HepG2 (cell line): ENCODE data around the gene RIOK2. TPM values are rescaled to one million over a fixed set of nuclear protein-coding genes. Genes with fewer than 3 reads are reported as not detected.

ENCODE experiments used
- ATAC-seq: fragments of 200-7000 bp; cut with Tn5 transposase; 3 replicates; pipeline ENCODE4 v1.9.1; 2020; ENCODE audit warnings: mild to moderate bottlenecking, moderate library complexity
- BruUV-seq: library from RNA; stranded (reverse); fragments of 400-500 nt; replicated peaks from 2 replicates; lab custom pipeline; 2021; lab: Mats Ljungman, UMichigan
- CTCF ChIA-PET: fragments of 300-600 bp; formaldehyde crosslinking; extraction: SDS; loops from one replicate; lab custom pipeline; 2021; ENCODE audit warnings: low total read pairs, inconsistent platforms, low intra/inter-chr PET ratio; lab: Yijun Ruan, JAX
- POLR2A ChIA-PET: fragments of 350-600 bp; sonication (Branson Sonifier 250); formaldehyde crosslinking; loops from one replicate; lab custom pipeline; 2020; ENCODE audit warnings: antibody characterized with exemption, inconsistent platforms; lab: Yijun Ruan, JAX
- DNase-seq: peaks from one replicate; pipeline ENCODE4 v3.0.0-alpha.2; 2015; ENCODE audit warnings: low spot score
- FAIRE-seq: peaks from 3 replicates; lab custom pipeline; 2011; peaks lifted over from hg19 to GRCh38; lab: Jason Lieb, UNC
- H2AFZ ChIP-seq: one replicate; pipeline ENCODE4 v1.6.1; 2011; ENCODE audit warnings: low read length, inconsistent platforms
- H3K27ac ChIP-seq: fragments of 300-600 bp; 3 replicates; pipeline ENCODE4 v1.8.0; 2011; ENCODE audit warnings: mixed run types, mild to moderate bottlenecking, mixed read lengths, low read length, inconsistent platforms; ENCODE audit not compliant: insufficient read depth; ENCODE audit errors: extremely low read length
- H3K27me3 ChIP-seq, 2 experiments: fragments of 200-600 bp in 1 of 2; 2 replicates in 1 of 2; 3 replicates in 1 of 2; pipeline versions ENCODE4 v1.6.0 to v1.8.0; 2011; ENCODE audit warnings: low read length in 2 of 2, mild to moderate bottlenecking in 2 of 2, moderate library complexity in 2 of 2, inconsistent platforms in 1 of 2; ENCODE audit not compliant: insufficient read depth in 2 of 2, control insufficient read depth in 1 of 2
- H3K36me3 ChIP-seq, 2 experiments: fragments of 200-600 bp in 1 of 2; replicated peaks in 1 of 2; 2 replicates in 1 of 2; 3 replicates in 1 of 2; pipeline versions ENCODE4 v1.5.1 to v1.8.0; 2011; ENCODE audit warnings: low read length in 2 of 2, inconsistent platforms in 1 of 2; ENCODE audit not compliant: insufficient read depth in 2 of 2, control insufficient read depth in 1 of 2
- H3K4me1 ChIP-seq: 2 replicates; pipeline ENCODE4 v1.5.1; 2012; ENCODE audit warnings: low read length, inconsistent platforms; ENCODE audit not compliant: insufficient read depth
- H3K4me2 ChIP-seq: 2 replicates; pipeline ENCODE4 v1.6.0; 2011; ENCODE audit warnings: low read depth, low read length, inconsistent platforms
- H3K4me3 ChIP-seq, 3 experiments: fragments of 200-600 bp in 1 of 3; sonication (generic), shearing (Covaris generic) in 1 of 3; replicated peaks in 1 of 3; 2 replicates each; pipeline ENCODE4 v1.5.1; 2011 to 2016; ENCODE audit warnings: low read length in 3 of 3, inconsistent platforms in 2 of 3, low read depth in 2 of 3, mild to moderate bottlenecking in 2 of 3, control low read depth in 1 of 3, mixed read lengths in 1 of 3; ENCODE audit not compliant: insufficient read depth in 1 of 3
- H3K79me2 ChIP-seq: one replicate; pipeline ENCODE4 v1.6.1; 2011; ENCODE audit warnings: low read length, inconsistent platforms; ENCODE audit not compliant: insufficient read depth
- H3K9ac ChIP-seq: 2 replicates; pipeline ENCODE4 v1.6.0; 2011; ENCODE audit warnings: mild to moderate bottlenecking, low read depth, low read length, inconsistent platforms; ENCODE audit not compliant: insufficient read depth
- H3K9me3 ChIP-seq: 2 replicates; pipeline ENCODE4 v1.5.1; 2012; ENCODE audit warnings: mild to moderate bottlenecking, low read length
- H4K20me1 ChIP-seq: 2 replicates; pipeline ENCODE4 v1.6.0; 2011; ENCODE audit warnings: inconsistent platforms, mild to moderate bottlenecking, low read length, moderate library complexity; ENCODE audit not compliant: insufficient read depth
- MEIS2 ChIP-seq: sonication (generic); formaldehyde crosslinking; IDR thresholded peaks from 2 replicates; pipeline ENCODE4 v1.9.0; 2021; ENCODE audit warnings: mild to moderate bottlenecking, missing genetic modification reagents
- NFIB ChIP-seq: sonication (generic); formaldehyde crosslinking; IDR thresholded peaks from 2 replicates; pipeline ENCODE4 v1.9.0; 2021; ENCODE audit warnings: missing genetic modification reagents, mild to moderate bottlenecking, borderline replicate concordance
- PHF5A ChIP-seq: IDR thresholded peaks from one replicate; pipeline ENCODE4 v1.6.1; 2018; ENCODE audit warnings: low read depth, missing genetic modification reagents; ENCODE audit not compliant: unreplicated experiment
- SNAPC2 ChIP-seq: sonication (generic); formaldehyde crosslinking; IDR thresholded peaks from 2 replicates; pipeline ENCODE4 v1.8.1; 2022; ENCODE audit warnings: mild to moderate bottlenecking, missing genetic modification reagents
- SNRNP70 ChIP-seq: fragments of 200-400 bp; formaldehyde crosslinking; IDR thresholded peaks from 2 replicates; pipeline ENCODE4 v1.6.1; 2017; ENCODE audit warnings: mild to moderate bottlenecking, low read depth, low read length, moderate library complexity
- THAP11 ChIP-seq: IDR thresholded peaks from 2 replicates; pipeline ENCODE4 v1.6.1; 2016; ENCODE audit warnings: missing biosample characterization, missing genetic modification reagents
- ZNF598 ChIP-seq: sonication (generic); formaldehyde crosslinking; IDR thresholded peaks from 2 replicates; pipeline ENCODE4 v1.5.1; 2020; ENCODE audit warnings: mild to moderate bottlenecking, missing genetic modification reagents, borderline replicate concordance
- ZNF780A ChIP-seq: sonication (generic); formaldehyde crosslinking; IDR thresholded peaks from 2 replicates; pipeline ENCODE4 v1.8.0; 2022; ENCODE audit warnings: mild to moderate bottlenecking, missing genetic modification reagents, moderate library complexity
- WGBS: methylation state at CpG from one replicate; pipeline ENCODE4 v1.1.6; 2017; ENCODE audit warnings: low lambda C conversion rate; 5-methylcytosine and 5-hydroxymethylcytosine counted together
- in situ Hi-C: cut with HindIII; loops from 2 replicates; pipeline ENCODE4 v1.10.0; 2017; ENCODE audit warnings: low pct_unique_long_range_greater_than_20kb; ENCODE audit not compliant: extremely low pct_ligation_motif_present
- intact Hi-C: fragments of 100-400 bp; cut with micrococcal nuclease; formaldehyde crosslinking; loops from one replicate; pipeline ENCODE4 v1.10.0; 2022; ENCODE audit not compliant: unreplicated experiment
- polyA plus RNA-seq, 8 experiments: library from polyadenylated mRNA; depleted of rRNA in 3 of 8; stranded (reverse) in 7 of 8; unstranded in 1 of 8; fragments of >200 nt; fragmentation: Illumina TruSeq in 4 of 8; extraction: Trizol in 4 of 8; gene quantifications; 2 replicates each; pipeline versions ENCODE4 v1.2.1 to v1.2.3, GENCODE V29; 2011 to 2016; ENCODE audit warnings: low read depth in 4 of 8, missing spikeins in 1 of 8, mixed read lengths in 1 of 8; ENCODE audit not compliant: insufficient read depth in 1 of 8
- total RNA-seq, 5 experiments: library from RNA; depleted of rRNA; stranded (reverse); fragments of >200 nt; fragmentation: Illumina TruSeq; extraction: Trizol; gene quantifications; 2 replicates each; pipeline ENCODE4 v1.2.3, GENCODE V29; 2016; ENCODE audit warnings: low read depth in 1 of 5
- TF ChIP-seq, protein P1 (sequence below): sonication (generic); formaldehyde crosslinking; IDR thresholded peaks from 2 replicates; pipeline ENCODE4 v1.4.0; 2020; ENCODE audit warnings: low read depth, mild to moderate bottlenecking, missing genetic modification reagents

Gene RIOK2
- total and polyA plus RNA-seq, 2 of the 13 experiments (the other 11 are each of a cell fraction or from before 2014, with no cell fraction given), result 8.1 to 46.6 TPM

DNA sequence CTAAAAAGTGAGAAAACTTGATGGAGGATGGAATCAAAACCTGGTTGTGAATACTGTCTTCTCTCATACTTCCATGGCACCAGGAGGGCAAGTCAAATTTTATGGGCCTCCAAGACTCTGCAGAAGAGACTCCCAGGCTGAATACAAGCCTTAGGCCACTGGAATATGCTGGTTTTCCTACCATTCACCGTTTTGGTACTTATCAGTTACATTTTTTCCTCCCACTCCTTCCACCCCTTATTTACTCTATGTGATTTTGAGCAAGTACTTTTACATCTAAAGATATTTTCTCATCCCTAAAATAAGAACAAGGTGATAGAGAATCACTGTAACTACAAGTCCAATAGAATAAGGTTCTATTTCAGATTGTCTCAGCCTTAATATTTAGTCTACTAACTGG, 32.6 kb downstream of the RIOK2 start:
- H3K4me1 ChIP-seq, result no peaks in the 10 kb centered on the region
- DNase-seq (no peak), FAIRE-seq (no peak), ATAC-seq (no peak)
- H3K79me2 ChIP-seq, result no peaks in the 10 kb centered on the region
- 4% methylated on average over 1 of the region's 1 CpG for WGBS
- no peaks in the 10 kb centered on the region for H3K27me3 ChIP-seq
- intact Hi-C loops, result no loop called here
- CTCF ChIA-PET, result no interaction called here
- no TSS peak for BruUV-seq
- in situ Hi-C loops, result loop anchor here (25.0 kb wide), 1 partner anchor 538 kb away; no protein-coding TSS in a partner anchor
- POLR2A ChIA-PET, result no interaction called here
- no peak overlapping the region for H3K9ac ChIP-seq
- H4K20me1 ChIP-seq, result no peaks in the 10 kb centered on the region
- no peaks in the 10 kb centered on the region for H3K36me3 ChIP-seq
- no peak overlapping the region for H3K4me3 ChIP-seq
- H3K9me3 ChIP-seq, result no peaks in the 10 kb centered on the region
- no peak overlapping the region for H2AFZ ChIP-seq
- H3K4me2 ChIP-seq, result no peak overlapping the region
- TF ChIP-seq THAP11 (CRISPR knock-in tag) (no peak), NFIB (CRISPR knock-in tag) (no peak), PHF5A (no peak), SNAPC2 (no peak), ZNF780A (CRISPR knock-in tag) (no peak), SNRNP70 (no peak), ZNF598 (CRISPR knock-in tag) (no peak), MEIS2 (no peak)
- TF ChIP-seq, protein P1, sequence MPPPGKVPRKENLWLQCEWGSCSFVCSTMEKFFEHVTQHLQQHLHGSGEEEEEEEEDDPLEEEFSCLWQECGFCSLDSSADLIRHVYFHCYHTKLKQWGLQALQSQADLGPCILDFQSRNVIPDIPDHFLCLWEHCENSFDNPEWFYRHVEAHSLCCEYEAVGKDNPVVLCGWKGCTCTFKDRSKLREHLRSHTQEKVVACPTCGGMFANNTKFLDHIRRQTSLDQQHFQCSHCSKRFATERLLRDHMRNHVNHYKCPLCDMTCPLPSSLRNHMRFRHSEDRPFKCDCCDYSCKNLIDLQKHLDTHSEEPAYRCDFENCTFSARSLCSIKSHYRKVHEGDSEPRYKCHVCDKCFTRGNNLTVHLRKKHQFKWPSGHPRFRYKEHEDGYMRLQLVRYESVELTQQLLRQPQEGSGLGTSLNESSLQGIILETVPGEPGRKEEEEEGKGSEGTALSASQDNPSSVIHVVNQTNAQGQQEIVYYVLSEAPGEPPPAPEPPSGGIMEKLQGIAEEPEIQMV (CRISPR knock-in tag), result no peak
- no peak overlapping the region for H3K27ac ChIP-seq
